HepG2 (cell line): ENCODE results near the gene CCDC158.

Experiments
- ARNT ChIP-seq: fragments of 450-650 bp; IDR thresholded peaks from 2 replicates; pipeline ENCODE4 v1.6.1; 2017
- MAFG ChIP-seq: sonication (generic); formaldehyde crosslinking; IDR thresholded peaks from 2 replicates; pipeline ENCODE4 v1.5.1; 2020; ENCODE audit warnings: mild to moderate bottlenecking, missing genetic modification reagents
- PHF5A ChIP-seq: IDR thresholded peaks from one replicate; pipeline ENCODE4 v1.6.1; 2018; ENCODE audit warnings: low read depth, missing genetic modification reagents; ENCODE audit not compliant: unreplicated experiment
- SMC3 ChIP-seq: IDR thresholded peaks from 2 replicates; pipeline ENCODE4 v1.6.1; 2011; ENCODE audit warnings: low read length, improper control_type of control experiment
- ZNF232 ChIP-seq: sonication (generic); formaldehyde crosslinking; IDR thresholded peaks from 2 replicates; pipeline ENCODE4 v1.4.0; 2020; ENCODE audit warnings: missing genetic modification reagents, borderline replicate concordance
- ZNF510 ChIP-seq: sonication (generic); formaldehyde crosslinking; IDR thresholded peaks from 2 replicates; pipeline ENCODE4 v1.4.0; 2020; ENCODE audit warnings: low read depth, mild to moderate bottlenecking, missing genetic modification reagents
- TF ChIP-seq, protein P1 (sequence below): sonication (generic); formaldehyde crosslinking; IDR thresholded peaks from 2 replicates; pipeline ENCODE4 v1.4.0; 2020; ENCODE audit warnings: mild to moderate bottlenecking, missing genetic modification reagents

DNA sequence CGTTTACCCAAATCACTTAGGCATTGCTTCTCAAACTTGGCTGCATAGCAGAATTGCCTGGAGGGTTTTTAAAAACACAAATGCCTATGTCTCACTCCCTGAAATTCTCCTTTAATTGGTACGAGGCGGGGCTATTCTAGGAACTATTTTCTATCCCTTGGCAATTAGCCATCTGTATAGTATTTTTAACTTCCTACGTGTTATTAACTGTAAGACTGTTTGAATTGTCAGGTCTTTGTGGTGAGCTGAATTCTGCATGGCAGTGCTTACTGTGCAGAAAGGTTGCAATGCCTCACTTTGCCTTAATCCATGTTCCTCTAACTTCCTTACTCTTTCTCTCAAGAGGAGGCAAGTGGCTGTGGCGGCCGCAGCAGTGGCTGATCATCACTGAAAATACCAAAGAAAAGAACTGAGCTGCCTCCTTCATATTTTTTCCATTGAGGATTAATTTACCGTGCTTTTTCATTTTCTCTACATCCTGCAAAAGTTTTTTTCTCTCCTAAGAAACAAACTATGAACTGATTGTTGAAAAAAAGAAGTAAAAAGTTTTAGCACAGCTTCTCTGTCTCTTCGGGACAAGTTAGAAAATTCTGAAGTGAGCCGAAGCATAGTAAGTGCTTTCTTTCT is 14.1 kb upstream of the CCDC158 start, which contains the start of gene SHROOM3:
- TF ChIP-seq ARNT (no peak), MAFG (no peak), SMC3 (no peak), PHF5A (CRISPR knock-in tag) (no peak), ZNF510 (CRISPR knock-in tag) (no peak), ZNF232 (CRISPR knock-in tag) (no peak)
- TF ChIP-seq, protein P1, sequence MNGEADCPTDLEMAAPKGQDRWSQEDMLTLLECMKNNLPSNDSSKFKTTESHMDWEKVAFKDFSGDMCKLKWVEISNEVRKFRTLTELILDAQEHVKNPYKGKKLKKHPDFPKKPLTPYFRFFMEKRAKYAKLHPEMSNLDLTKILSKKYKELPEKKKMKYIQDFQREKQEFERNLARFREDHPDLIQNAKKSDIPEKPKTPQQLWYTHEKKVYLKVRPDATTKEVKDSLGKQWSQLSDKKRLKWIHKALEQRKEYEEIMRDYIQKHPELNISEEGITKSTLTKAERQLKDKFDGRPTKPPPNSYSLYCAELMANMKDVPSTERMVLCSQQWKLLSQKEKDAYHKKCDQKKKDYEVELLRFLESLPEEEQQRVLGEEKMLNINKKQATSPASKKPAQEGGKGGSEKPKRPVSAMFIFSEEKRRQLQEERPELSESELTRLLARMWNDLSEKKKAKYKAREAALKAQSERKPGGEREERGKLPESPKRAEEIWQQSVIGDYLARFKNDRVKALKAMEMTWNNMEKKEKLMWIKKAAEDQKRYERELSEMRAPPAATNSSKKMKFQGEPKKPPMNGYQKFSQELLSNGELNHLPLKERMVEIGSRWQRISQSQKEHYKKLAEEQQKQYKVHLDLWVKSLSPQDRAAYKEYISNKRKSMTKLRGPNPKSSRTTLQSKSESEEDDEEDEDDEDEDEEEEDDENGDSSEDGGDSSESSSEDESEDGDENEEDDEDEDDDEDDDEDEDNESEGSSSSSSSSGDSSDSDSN (CRISPR knock-in tag) = no peak
